ENCODE measurements around the gene ZNF853.

ZNF853 gene

GRCh38 chr7:6589151-6589828 lies 26.1 kb upstream of the ZNF853 start:
- H3K9me3 Mint-ChIP-seq = no peaks in the 10 kb centered on the region
- ATAC-seq = no peak
- peak overlapping the region in 1 of 2 donors; percentile 97 for H3K27ac Mint-ChIP-seq

GRCh38 chr7:6589829-6590644 lies 25.4 kb upstream of the ZNF853 start, which contains the start of gene INTS15:
Gene INTS15, plus strand, starts transcription at chr7:6590021. Its CDS starts 263 bp downstream, at chr7:6590284.
- Mint-ChIP-seq H3K9me3 (no peaks in the 10 kb centered on the region), H3K4me3 (peak within 1 kb of the TSS; percentile 85 to 88), H3K27ac (peak within 1 kb of the TSS; percentile 82 to 97), H3K4me1 (peaks cover 34% of the 10 kb centered on the region), H3K27me3 (no peaks in the 10 kb centered on the region)
- ATAC-seq (peak; percentile 93), DNase-seq (peak; percentile 85 to 89)

More at GRCh38 chr7:6589151-6589828, 26.1 kb upstream of the ZNF853 start:
- no peak for DNase-seq
- Mint-ChIP-seq H3K4me1 (peaks cover 34% of the 10 kb centered on the region), H3K4me3 (peak overlapping the region; percentile 60 to 80), H3K27me3 (no peaks in the 10 kb centered on the region)

- Mint-ChIP-seq H3K27ac (peak overlapping the region; percentile 82 to 94), H3K9me3 (no peaks in the 10 kb centered on the region), H3K4me1 (peaks cover 34% of the 10 kb centered on the region), H3K4me3 (peak overlapping the region; percentile 85 to 88), H3K27me3 (no peaks in the 10 kb centered on the region)
- DNase-seq = no peak
- no peak for ATAC-seq
Observed at GRCh38 chr7:6590645-6591110, 24.7 kb upstream of the ZNF853 start.

- ATAC-seq (no peak), DNase-seq (no peak)
- Mint-ChIP-seq H3K4me3 (no peak overlapping the region), H3K9me3 (no peaks in the 10 kb centered on the region), H3K27ac (peak overlapping the region in 1 of 2 donors; percentile 63), H3K27me3 (no peaks in the 10 kb centered on the region), H3K4me1 (peaks cover 6% of the 10 kb centered on the region)
Observed at GRCh38 chr7:6600093-6600492, 15.3 kb upstream of the ZNF853 start.

- Mint-ChIP-seq H3K4me1 (peaks cover 14% of the 10 kb centered on the region), H3K27ac (peak overlapping the region in 1 of 2 donors; percentile 43), H3K27me3 (no peaks in the 10 kb centered on the region), H3K4me3 (no peak overlapping the region), H3K9me3 (no peaks in the 10 kb centered on the region)
- no peak for DNase-seq
- no peak for ATAC-seq
Observed at GRCh38 chr7:6604458-6604857, 11.0 kb upstream of the ZNF853 start.

GRCh38 chr7:6606866-6607583 lies 8.4 kb upstream of the ZNF853 start:
- Mint-ChIP-seq H3K27ac (peak overlapping the region; percentile 40 to 60), H3K27me3 (no peaks in the 10 kb centered on the region)
- DNase-seq = no peak

GRCh38 chr7:6607651-6608051 lies 7.8 kb upstream of the ZNF853 start:
- H3K9me3 Mint-ChIP-seq = no peaks in the 10 kb centered on the region
- no peaks in the 10 kb centered on the region for H3K27me3 Mint-ChIP-seq
- ATAC-seq (peak; percentile 75), DNase-seq (no peak)
- H3K27ac Mint-ChIP-seq = no peak overlapping the region
- H3K4me3 Mint-ChIP-seq = no peak overlapping the region
- peaks cover 7% of the 10 kb centered on the region for H3K4me1 Mint-ChIP-seq

More at GRCh38 chr7:6606866-6607583, 8.4 kb upstream of the ZNF853 start:
- no peak overlapping the region for H3K4me3 Mint-ChIP-seq
- H3K4me1 Mint-ChIP-seq = peaks cover 11% of the 10 kb centered on the region
- ATAC-seq = peak; percentile 59
- H3K9me3 Mint-ChIP-seq = no peaks in the 10 kb centered on the region

GRCh38 chr7:6608081-6608480 lies 7.3 kb upstream of the ZNF853 start:
- no peak for DNase-seq
- no peak overlapping the region for H3K27ac Mint-ChIP-seq
- H3K4me3 Mint-ChIP-seq = no peak overlapping the region
- H3K27me3 Mint-ChIP-seq = no peaks in the 10 kb centered on the region
- H3K9me3 Mint-ChIP-seq = no peaks in the 10 kb centered on the region
- H3K4me1 Mint-ChIP-seq = peaks cover 7% of the 10 kb centered on the region
- ATAC-seq = no peak

- DNase-seq (no peak), ATAC-seq (no peak)
- H3K27ac Mint-ChIP-seq = no peak overlapping the region
- H3K4me1 Mint-ChIP-seq = peaks cover 7% of the 10 kb centered on the region
- no peaks in the 10 kb centered on the region for H3K27me3 Mint-ChIP-seq
- H3K4me3 Mint-ChIP-seq = no peak overlapping the region
- H3K9me3 Mint-ChIP-seq = no peaks in the 10 kb centered on the region
Observed at GRCh38 chr7:6608794-6609193, 6.6 kb upstream of the ZNF853 start.

- H3K4me3 Mint-ChIP-seq = no peak overlapping the region
- H3K27me3 Mint-ChIP-seq = no peaks in the 10 kb centered on the region
- DNase-seq = no peak
- H3K9me3 Mint-ChIP-seq = no peaks in the 10 kb centered on the region
- no peak overlapping the region for H3K27ac Mint-ChIP-seq
- peaks cover 23% of the 10 kb centered on the region for H3K4me1 Mint-ChIP-seq
- no peak for ATAC-seq
Observed at GRCh38 chr7:6612819-6613218, 2.6 kb upstream of the ZNF853 start.

- H3K4me1 Mint-ChIP-seq = peaks cover 31% of the 10 kb centered on the region
- H3K27ac Mint-ChIP-seq = peak overlapping the region in 1 of 2 donors; percentile 60
- H3K4me3 Mint-ChIP-seq = no peak overlapping the region
- H3K9me3 Mint-ChIP-seq = no peaks in the 10 kb centered on the region
- no peak for DNase-seq
- no peak for ATAC-seq
- H3K27me3 Mint-ChIP-seq = no peaks in the 10 kb centered on the region
Observed at GRCh38 chr7:6613706-6614105, 1.7 kb upstream of the ZNF853 start.

- H3K4me3 Mint-ChIP-seq = peak overlapping the region; percentile 69 to 79
- ATAC-seq = peak; percentile 52
- peak in 1 of 2 donors; percentile 30 for DNase-seq
- H3K27me3 Mint-ChIP-seq = no peaks in the 10 kb centered on the region
- no peaks in the 10 kb centered on the region for H3K9me3 Mint-ChIP-seq
- peak overlapping the region; percentile 33 to 75 for H3K27ac Mint-ChIP-seq
- H3K4me1 Mint-ChIP-seq = peaks cover 53% of the 10 kb centered on the region
Observed at GRCh38 chr7:6615723-6616555, 529 bp downstream of the ZNF853 start.

- Mint-ChIP-seq H3K4me3 (peak overlapping the region; percentile 24 to 46), H3K27me3 (no peaks in the 10 kb centered on the region), H3K4me1 (peaks cover 63% of the 10 kb centered on the region), H3K27ac (no peak overlapping the region), H3K9me3 (no peaks in the 10 kb centered on the region)
- DNase-seq (no peak), ATAC-seq (no peak)
Observed at GRCh38 chr7:6616854-6617643, 1.6 kb downstream of the ZNF853 start.

GRCh38 chr7:6618621-6619020 lies 3.2 kb downstream of the ZNF853 start:
- Mint-ChIP-seq H3K4me3 (no peak overlapping the region), H3K4me1 (peaks cover 70% of the 10 kb centered on the region), H3K27ac (no peak overlapping the region), H3K9me3 (no peaks in the 10 kb centered on the region), H3K27me3 (no peaks in the 10 kb centered on the region)
- ATAC-seq (no peak), DNase-seq (no peak)

Data from stimulated activated naive CD8-positive, alpha-beta T cell treated with anti-CD3 and anti-CD28 coated beads, Interleukin-15, amount 100 ng/mL, for 72 hours (primary cell).